ENCODE measurements around the gene NUP50.

NUP50 gene

DNA sequence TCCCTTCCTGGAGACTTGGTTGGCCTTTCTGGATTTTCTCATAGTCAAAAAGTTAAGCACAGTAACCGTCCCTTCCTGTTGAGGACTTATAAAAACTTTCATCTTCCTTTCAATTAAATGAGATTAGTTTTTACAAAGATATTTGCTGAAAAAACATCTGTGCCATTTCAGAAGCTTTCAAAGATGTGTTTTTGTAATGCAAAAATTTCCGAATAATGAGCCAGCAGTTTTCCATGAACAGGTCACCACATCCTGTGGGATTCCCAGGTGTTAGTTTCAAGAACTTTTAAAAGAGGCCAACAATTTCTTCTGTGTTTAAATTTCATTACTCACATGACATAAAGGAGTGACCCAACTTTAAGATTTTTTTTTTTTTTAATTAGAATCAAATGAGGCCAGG lies 18.0 kb downstream of the NUP50 start:
- Histone ChIP-seq H3K4me3 (replicated peaks; ENCODE audit: insufficient read depth, low read length) (no peak overlapping the region), H3K27ac (replicated peaks) (no peak overlapping the region), H3K27me3 (ENCODE audit: insufficient read depth, poor library complexity, severe bottlenecking) (no peaks in the 10 kb centered on the region)
- DNase-seq (ENCODE audit: low read depth in 1 of 2, low spot score in 1 of 2): no peak
- TF ChIP-seq, protein P1, sequence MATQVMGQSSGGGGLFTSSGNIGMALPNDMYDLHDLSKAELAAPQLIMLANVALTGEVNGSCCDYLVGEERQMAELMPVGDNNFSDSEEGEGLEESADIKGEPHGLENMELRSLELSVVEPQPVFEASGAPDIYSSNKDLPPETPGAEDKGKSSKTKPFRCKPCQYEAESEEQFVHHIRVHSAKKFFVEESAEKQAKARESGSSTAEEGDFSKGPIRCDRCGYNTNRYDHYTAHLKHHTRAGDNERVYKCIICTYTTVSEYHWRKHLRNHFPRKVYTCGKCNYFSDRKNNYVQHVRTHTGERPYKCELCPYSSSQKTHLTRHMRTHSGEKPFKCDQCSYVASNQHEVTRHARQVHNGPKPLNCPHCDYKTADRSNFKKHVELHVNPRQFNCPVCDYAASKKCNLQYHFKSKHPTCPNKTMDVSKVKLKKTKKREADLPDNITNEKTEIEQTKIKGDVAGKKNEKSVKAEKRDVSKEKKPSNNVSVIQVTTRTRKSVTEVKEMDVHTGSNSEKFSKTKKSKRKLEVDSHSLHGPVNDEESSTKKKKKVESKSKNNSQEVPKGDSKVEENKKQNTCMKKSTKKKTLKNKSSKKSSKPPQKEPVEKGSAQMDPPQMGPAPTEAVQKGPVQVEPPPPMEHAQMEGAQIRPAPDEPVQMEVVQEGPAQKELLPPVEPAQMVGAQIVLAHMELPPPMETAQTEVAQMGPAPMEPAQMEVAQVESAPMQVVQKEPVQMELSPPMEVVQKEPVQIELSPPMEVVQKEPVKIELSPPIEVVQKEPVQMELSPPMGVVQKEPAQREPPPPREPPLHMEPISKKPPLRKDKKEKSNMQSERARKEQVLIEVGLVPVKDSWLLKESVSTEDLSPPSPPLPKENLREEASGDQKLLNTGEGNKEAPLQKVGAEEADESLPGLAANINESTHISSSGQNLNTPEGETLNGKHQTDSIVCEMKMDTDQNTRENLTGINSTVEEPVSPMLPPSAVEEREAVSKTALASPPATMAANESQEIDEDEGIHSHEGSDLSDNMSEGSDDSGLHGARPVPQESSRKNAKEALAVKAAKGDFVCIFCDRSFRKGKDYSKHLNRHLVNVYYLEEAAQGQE (IDR thresholded peaks at IDR 0.05; ENCODE audit: insufficient replicate concordance, low read depth): no peak
- TF ChIP-seq POLR2AphosphoS5 (IDR thresholded peaks at IDR 0.05; ENCODE audit: low read depth) (no peak), SPI1 (IDR thresholded peaks at IDR 0.05; ENCODE audit: borderline replicate concordance, low read depth) (no peak), GABPA (IDR thresholded peaks at IDR 0.05; ENCODE audit: low read depth) (no peak)
- TF ChIP-seq, protein P2, sequence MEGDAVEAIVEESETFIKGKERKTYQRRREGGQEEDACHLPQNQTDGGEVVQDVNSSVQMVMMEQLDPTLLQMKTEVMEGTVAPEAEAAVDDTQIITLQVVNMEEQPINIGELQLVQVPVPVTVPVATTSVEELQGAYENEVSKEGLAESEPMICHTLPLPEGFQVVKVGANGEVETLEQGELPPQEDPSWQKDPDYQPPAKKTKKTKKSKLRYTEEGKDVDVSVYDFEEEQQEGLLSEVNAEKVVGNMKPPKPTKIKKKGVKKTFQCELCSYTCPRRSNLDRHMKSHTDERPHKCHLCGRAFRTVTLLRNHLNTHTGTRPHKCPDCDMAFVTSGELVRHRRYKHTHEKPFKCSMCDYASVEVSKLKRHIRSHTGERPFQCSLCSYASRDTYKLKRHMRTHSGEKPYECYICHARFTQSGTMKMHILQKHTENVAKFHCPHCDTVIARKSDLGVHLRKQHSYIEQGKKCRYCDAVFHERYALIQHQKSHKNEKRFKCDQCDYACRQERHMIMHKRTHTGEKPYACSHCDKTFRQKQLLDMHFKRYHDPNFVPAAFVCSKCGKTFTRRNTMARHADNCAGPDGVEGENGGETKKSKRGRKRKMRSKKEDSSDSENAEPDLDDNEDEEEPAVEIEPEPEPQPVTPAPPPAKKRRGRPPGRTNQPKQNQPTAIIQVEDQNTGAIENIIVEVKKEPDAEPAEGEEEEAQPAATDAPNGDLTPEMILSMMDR (IDR thresholded peaks at IDR 0.05; ENCODE audit: insufficient read depth, low read length): no peak

DNA sequence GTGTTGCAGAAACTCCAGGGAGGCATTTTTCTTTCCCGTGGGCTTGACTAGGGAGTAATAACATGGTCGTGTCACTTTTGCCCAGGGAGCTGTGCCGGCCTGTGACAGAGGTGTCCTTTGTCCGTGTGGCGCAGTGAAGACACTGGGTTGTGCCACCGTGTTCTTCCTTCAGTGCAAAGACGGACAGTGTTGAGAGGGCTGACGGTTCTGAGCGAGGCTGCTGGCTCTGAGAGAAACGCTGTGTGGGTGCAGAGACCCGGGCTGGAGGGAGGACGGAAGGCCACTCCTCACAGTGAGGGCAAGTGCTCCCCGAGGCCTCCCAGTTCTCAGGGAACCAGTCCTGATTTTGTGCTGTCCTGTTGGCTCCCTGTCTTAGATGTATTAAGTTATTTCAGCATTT lies 20.2 kb downstream of the NUP50 start:
- TF ChIP-seq POLR2AphosphoS5 (IDR thresholded peaks at IDR 0.05; ENCODE audit: low read depth) (peak; percentile 59), SPI1 (IDR thresholded peaks at IDR 0.05; ENCODE audit: borderline replicate concordance, low read depth) (no peak)
- no peak for DNase-seq (ENCODE audit: low read depth in 1 of 2, low spot score in 1 of 2)
- Histone ChIP-seq H3K27ac (replicated peaks) (no peak overlapping the region), H3K4me3 (replicated peaks; ENCODE audit: insufficient read depth, low read length) (no peak overlapping the region), H3K27me3 (ENCODE audit: insufficient read depth, poor library complexity, severe bottlenecking) (no peaks in the 10 kb centered on the region)

DNA sequence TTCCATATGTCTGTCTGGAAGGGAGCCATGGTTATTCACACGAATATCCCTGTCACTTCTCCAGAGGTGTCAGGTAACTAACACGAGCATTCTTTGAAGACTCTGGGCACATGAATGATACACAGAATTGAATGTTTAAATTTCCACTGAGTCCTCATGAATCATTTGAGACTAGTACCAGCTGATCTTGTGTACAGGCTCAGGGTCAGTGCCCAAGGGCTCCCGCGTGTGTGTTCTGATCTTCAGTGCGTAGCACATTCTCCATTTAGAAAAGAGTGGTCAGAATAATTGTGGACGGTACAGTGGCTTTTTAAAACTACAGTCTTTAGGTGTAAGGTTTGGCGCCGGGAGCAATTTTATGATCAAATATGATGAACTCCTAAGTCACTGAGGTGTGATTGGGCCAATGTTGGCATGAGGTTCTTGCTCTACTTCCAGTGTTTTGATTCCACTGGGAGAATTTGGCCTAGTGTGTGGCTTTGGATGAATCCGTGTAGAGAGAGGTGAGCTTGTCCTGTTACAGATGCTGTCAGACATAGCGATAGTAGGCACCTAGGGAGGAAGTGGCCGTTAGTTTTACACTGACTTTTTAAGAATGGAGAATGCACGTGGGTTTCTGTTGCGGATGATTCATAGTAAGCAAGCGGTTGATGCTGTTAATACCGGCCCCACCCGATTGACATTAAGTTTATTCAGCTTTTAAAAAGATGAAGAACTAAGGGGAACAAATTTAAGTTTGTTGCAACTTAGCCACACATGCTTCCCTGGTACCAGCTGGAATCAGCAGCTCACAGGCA lies 22.2 kb downstream of the NUP50 start:
- H3K27me3 ChIP-seq (ENCODE audit: insufficient read depth, poor library complexity, severe bottlenecking): no peaks in the 10 kb centered on the region
- peak; percentile 7; the same call in 1 of the 2 replicates for TF ChIP-seq SPI1 (IDR thresholded peaks at IDR 0.05; ENCODE audit: borderline replicate concordance, low read depth)
- no peak for TF ChIP-seq POLR2AphosphoS5 (IDR thresholded peaks at IDR 0.05; ENCODE audit: low read depth)
- H3K4me3 ChIP-seq (replicated peaks; ENCODE audit: insufficient read depth, low read length): no peak overlapping the region
- no peak for DNase-seq (ENCODE audit: low read depth in 1 of 2, low spot score in 1 of 2)
- no peak overlapping the region for H3K27ac ChIP-seq (replicated peaks)

DNA sequence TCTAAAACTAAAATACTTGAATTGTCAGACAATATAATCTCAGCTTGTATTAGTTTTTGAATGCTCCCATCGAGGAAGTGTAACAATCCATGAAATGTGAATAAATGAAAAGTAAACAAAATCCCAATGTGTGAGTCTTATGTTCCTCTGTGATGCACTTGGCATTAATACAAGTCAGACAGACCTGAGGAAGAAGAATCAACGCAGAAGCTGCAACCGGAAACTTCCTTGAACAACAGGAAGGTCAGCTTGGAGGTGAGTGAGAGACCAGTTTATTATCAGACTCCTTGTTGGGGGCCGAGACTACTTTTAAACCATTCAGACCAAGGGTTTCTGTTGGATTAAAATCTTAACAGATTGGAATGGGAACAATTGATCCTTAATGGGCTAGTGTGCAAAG lies 24.2 kb downstream of the NUP50 start:
- TF ChIP-seq SPI1 (IDR thresholded peaks at IDR 0.05; ENCODE audit: borderline replicate concordance, low read depth) (no peak), POLR2AphosphoS5 (IDR thresholded peaks at IDR 0.05; ENCODE audit: low read depth) (no peak), GABPA (IDR thresholded peaks at IDR 0.05; ENCODE audit: low read depth) (no peak)
- TF ChIP-seq, protein P1 (IDR thresholded peaks at IDR 0.05; ENCODE audit: insufficient replicate concordance, low read depth): no peak
- TF ChIP-seq, protein P2 (IDR thresholded peaks at IDR 0.05; ENCODE audit: insufficient read depth, low read length): no peak
- H3K27me3 ChIP-seq (ENCODE audit: insufficient read depth, poor library complexity, severe bottlenecking): no peaks in the 10 kb centered on the region
- H3K4me3 ChIP-seq (replicated peaks; ENCODE audit: insufficient read depth, low read length): no peak overlapping the region
- DNase-seq (ENCODE audit: low read depth in 1 of 2, low spot score in 1 of 2): no peak
- H3K27ac ChIP-seq (replicated peaks): 0 out of 2 replicates have a peak overlapping the region, but pooled peaks have one; percentile 3

All from HL-60 (cell line).